NCI-H446 treated with DMSO at 0.1 percent for 48 hours (cell line): Measurements from ENCODE around the gene GALNT16.
"Not testable (repeated sequence)": the region's sequence is repeated elsewhere in the genome, so short reads cannot be mapped to it uniquely, and the experiment has no call there.

Experiments used
- DNase-seq: peaks from one replicate; lab custom pipeline; 2025; lab: John Stamatoyannopoulos, UW

Gene GALNT16

GRCh38 chr14:69259527-69260189 is at the start of gene GALNT16:
TSS of gene GALNT16 (plus strand) at chr14:69260158. CDS start at chr14:69260291, 133 bp downstream.
- DNase-seq = peak; percentile 4

GRCh38 chr14:69214393-69214792 is 45.6 kb upstream of the GALNT16 start:
- DNase-seq = no peak

- DNase-seq = not testable (repeated sequence)
Measured at GRCh38 chr14:69217663-69218062, 42.3 kb upstream of the GALNT16 start.

- no peak for DNase-seq
Measured at GRCh38 chr14:69224946-69225345, 35.0 kb upstream of the GALNT16 start.

- DNase-seq = no peak
Measured at GRCh38 chr14:69226178-69226577, 33.8 kb upstream of the GALNT16 start.

GRCh38 chr14:69226736-69227135 is 33.2 kb upstream of the GALNT16 start:
- no peak for DNase-seq

GRCh38 chr14:69231486-69231885 is 28.5 kb upstream of the GALNT16 start:
- DNase-seq = no peak

- no peak for DNase-seq
Measured at GRCh38 chr14:69232388-69232787, 27.6 kb upstream of the GALNT16 start.

GRCh38 chr14:69234106-69234505 is 25.9 kb upstream of the GALNT16 start:
- no peak for DNase-seq

- DNase-seq = no peak
Measured at GRCh38 chr14:69235708-69236107, 24.2 kb upstream of the GALNT16 start.

GRCh38 chr14:69237142-69237541 is 22.8 kb upstream of the GALNT16 start:
- DNase-seq = no peak

- DNase-seq = no peak
Measured at GRCh38 chr14:69237584-69237983, 22.4 kb upstream of the GALNT16 start.

- no peak for DNase-seq
Measured at GRCh38 chr14:69238883-69239282, 21.1 kb upstream of the GALNT16 start.

- DNase-seq = no peak
Measured at GRCh38 chr14:69240527-69241173, 19.3 kb upstream of the GALNT16 start.

GRCh38 chr14:69241577-69241976 is 18.4 kb upstream of the GALNT16 start:
- no peak for DNase-seq

- DNase-seq = peak; percentile 48
Measured at GRCh38 chr14:69242311-69243224, 17.4 kb upstream of the GALNT16 start.

GRCh38 chr14:69244946-69245345 is 15.0 kb upstream of the GALNT16 start:
- DNase-seq = no peak

- DNase-seq = no peak
Measured at GRCh38 chr14:69246331-69246730, 13.6 kb upstream of the GALNT16 start.

GRCh38 chr14:69247676-69248440 is 12.1 kb upstream of the GALNT16 start:
- DNase-seq = peak; percentile 29

GRCh38 chr14:69249603-69250002 is 10.4 kb upstream of the GALNT16 start:
- DNase-seq = no peak

GRCh38 chr14:69252851-69253250 is 7.1 kb upstream of the GALNT16 start:
- DNase-seq = no peak

- no peak for DNase-seq
Measured at GRCh38 chr14:69259168-69259526, 811 bp upstream of the GALNT16 start.
